ENCODE results near the gene ACACA.

DNA sequence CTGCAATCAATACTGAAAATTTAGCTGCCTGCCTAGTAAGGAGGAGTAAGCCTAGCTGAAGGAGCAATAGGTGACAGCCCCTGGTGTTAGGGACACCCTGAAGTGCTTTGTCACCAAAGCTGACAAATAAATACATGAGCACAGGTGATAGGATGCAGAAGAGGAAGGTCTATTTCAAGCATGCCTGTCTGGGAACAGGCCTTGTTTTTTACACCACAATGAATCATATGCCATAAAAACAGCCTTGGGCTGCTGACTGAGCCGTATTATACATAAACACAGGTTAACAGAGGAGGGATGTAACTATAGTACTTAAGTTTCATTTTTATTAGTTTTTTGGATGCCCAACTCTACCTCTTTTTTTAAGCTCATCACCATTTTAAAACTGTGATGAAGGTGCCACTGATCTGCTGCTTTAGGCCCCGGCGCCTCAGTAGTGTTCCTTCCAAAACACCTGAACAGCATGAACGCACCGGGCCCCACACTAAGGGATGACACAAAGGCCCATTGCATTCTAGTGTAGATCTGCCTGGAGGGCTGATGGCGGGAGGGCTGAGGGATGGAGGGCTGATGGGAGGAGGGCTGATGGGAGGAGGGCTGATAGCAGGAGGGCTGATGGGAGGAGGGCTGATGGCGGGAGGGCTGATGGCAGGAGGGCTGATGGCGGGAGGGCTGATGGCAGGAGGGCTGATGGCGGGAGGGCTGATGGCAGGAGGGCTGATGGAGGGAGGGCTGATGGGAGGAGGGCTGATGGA, 307.5 kb downstream of the ACACA start:
- TF ChIP-seq POLR2A (IDR thresholded peaks at IDR 0.05), result no peak
- TF ChIP-seq, protein P1, sequence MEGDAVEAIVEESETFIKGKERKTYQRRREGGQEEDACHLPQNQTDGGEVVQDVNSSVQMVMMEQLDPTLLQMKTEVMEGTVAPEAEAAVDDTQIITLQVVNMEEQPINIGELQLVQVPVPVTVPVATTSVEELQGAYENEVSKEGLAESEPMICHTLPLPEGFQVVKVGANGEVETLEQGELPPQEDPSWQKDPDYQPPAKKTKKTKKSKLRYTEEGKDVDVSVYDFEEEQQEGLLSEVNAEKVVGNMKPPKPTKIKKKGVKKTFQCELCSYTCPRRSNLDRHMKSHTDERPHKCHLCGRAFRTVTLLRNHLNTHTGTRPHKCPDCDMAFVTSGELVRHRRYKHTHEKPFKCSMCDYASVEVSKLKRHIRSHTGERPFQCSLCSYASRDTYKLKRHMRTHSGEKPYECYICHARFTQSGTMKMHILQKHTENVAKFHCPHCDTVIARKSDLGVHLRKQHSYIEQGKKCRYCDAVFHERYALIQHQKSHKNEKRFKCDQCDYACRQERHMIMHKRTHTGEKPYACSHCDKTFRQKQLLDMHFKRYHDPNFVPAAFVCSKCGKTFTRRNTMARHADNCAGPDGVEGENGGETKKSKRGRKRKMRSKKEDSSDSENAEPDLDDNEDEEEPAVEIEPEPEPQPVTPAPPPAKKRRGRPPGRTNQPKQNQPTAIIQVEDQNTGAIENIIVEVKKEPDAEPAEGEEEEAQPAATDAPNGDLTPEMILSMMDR (IDR thresholded peaks at IDR 0.05), result no peak
- no peak for TF ChIP-seq POLR2AphosphoS5 (IDR thresholded peaks at IDR 0.05)
- no peak for TF ChIP-seq EP300 (IDR thresholded peaks at IDR 0.05)
